Measurements from ENCODE around the gene SLC6A11. TPM values are rescaled to one million over a fixed set of nuclear protein-coding genes. Genes with fewer than 3 reads are reported as not detected.

Gene SLC6A11
- total RNA-seq, 1 experiment from 2014 or later = 1.5 TPM

DNA sequence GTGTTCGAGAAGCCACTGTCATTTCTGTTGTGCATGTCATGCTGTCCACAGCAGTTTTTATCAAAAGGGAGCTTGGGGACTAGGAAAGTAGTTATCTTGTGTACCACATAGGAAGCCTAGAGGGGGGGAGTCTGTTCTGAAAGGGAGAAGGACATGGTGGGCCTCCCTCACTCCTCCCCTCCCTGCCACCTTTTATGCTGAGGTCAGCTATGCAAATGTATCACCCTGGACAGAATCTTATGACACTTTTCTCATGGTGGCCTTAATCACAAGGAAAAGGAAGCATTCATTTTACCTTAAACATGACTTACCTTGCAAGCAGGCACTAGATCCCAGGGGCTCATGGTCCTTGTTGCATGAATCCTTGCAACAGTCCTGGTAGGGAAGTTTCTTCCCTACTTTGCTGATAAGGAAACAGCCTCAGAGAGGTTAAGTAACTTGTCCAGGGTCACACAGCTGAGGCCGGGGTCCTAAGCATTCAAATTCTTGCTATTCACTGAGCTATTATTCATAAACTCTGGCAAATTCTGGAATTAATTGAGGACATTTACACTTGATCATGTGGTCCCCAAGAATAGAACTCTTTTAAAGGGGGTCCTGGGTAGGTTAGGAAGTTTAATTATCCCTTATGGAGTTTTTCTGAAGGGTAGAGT lies 95.4 kb downstream of the SLC6A11 start:
- Histone ChIP-seq H3K23ac (ENCODE audit: insufficient read length, low read depth, low read length) (no peak overlapping the region), H2BK120ac (ENCODE audit: low read depth, low read length, poor library complexity, severe bottlenecking) (no peak overlapping the region), H3K27me3 (ENCODE audit: insufficient read depth, low read length) (no peaks in the 10 kb centered on the region), H2BK12ac (ENCODE audit: insufficient read length, low read depth, low read length) (no peak overlapping the region), H4K91ac (ENCODE audit: insufficient read length, low read depth, low read length) (no peak overlapping the region), H3K9ac (ENCODE audit: extremely low read depth, insufficient read length, low read length) (no peak overlapping the region), H2AK5ac (ENCODE audit: insufficient read length, low read length) (no peak overlapping the region), H2AFZ (ENCODE audit: low read length) (no peak overlapping the region), H3K4me2 (ENCODE audit: insufficient read depth, insufficient read length, low read length) (no peak overlapping the region), H2BK15ac (ENCODE audit: low read depth, low read length) (no peak overlapping the region), H3K18ac (ENCODE audit: insufficient read length, low read depth, low read length) (no peak overlapping the region), H3K56ac (ENCODE audit: insufficient read length, low read depth, low read length) (no peak overlapping the region), H3K4me1 (ENCODE audit: insufficient read depth, low read length) (no peaks in the 10 kb centered on the region), H3K79me1 (ENCODE audit: insufficient read depth, low read depth, low read length, poor library complexity, severe bottlenecking) (no peaks in the 10 kb centered on the region), H4K5ac (ENCODE audit: insufficient read length, low read depth, low read length) (no peak overlapping the region), H4K20me1 (ENCODE audit: control insufficient read depth, insufficient read depth, insufficient read length) (no peaks in the 10 kb centered on the region), H3K23me2 (ENCODE audit: insufficient read length, low read depth, low read length, poor library complexity, severe bottlenecking) (no peaks in the 10 kb centered on the region), H3K4ac (ENCODE audit: low read depth, low read length) (no peak overlapping the region), H3K27ac (ENCODE audit: insufficient read length, low read depth, low read length) (no peak overlapping the region), H2BK20ac (ENCODE audit: low read depth, low read length, poor library complexity, severe bottlenecking) (no peak overlapping the region), H3K9me3 (ENCODE audit: control insufficient read depth, low read depth, low read length) (peaks cover 11% of the 10 kb centered on the region), H2BK5ac (ENCODE audit: insufficient read length, low read length) (no peak overlapping the region), H3K79me2 (ENCODE audit: insufficient read depth, low read length) (no peaks in the 10 kb centered on the region), H4K8ac (replicated peaks; ENCODE audit: insufficient read length, low read depth, low read length) (no peak overlapping the region), H3T11ph (ENCODE audit: low read length) (no peak overlapping the region), H3K14ac (ENCODE audit: insufficient read depth, low read length) (no peak overlapping the region)
- TF ChIP-seq, protein P1, sequence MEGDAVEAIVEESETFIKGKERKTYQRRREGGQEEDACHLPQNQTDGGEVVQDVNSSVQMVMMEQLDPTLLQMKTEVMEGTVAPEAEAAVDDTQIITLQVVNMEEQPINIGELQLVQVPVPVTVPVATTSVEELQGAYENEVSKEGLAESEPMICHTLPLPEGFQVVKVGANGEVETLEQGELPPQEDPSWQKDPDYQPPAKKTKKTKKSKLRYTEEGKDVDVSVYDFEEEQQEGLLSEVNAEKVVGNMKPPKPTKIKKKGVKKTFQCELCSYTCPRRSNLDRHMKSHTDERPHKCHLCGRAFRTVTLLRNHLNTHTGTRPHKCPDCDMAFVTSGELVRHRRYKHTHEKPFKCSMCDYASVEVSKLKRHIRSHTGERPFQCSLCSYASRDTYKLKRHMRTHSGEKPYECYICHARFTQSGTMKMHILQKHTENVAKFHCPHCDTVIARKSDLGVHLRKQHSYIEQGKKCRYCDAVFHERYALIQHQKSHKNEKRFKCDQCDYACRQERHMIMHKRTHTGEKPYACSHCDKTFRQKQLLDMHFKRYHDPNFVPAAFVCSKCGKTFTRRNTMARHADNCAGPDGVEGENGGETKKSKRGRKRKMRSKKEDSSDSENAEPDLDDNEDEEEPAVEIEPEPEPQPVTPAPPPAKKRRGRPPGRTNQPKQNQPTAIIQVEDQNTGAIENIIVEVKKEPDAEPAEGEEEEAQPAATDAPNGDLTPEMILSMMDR (conservative IDR thresholded peaks at IDR 0.05) = no peak
- Mint-ChIP-seq H3K4me3 (no peak overlapping the region), H3K36me3 (ENCODE audit: insufficient read depth in 1 of 3, low read depth in 3 of 3) (peaks cover 0 to 10% (median 9%) of the 10 kb centered on the region in 3 experiments; a peak in 5 of 7 replicates), H3K27me3 (ENCODE audit: low read depth) (peaks cover 49% of the 10 kb centered on the region), H3K9me3 (peaks cover 22 to 24% of the 10 kb centered on the region in 2 experiments), H3K4me1 (no peaks in the 10 kb centered on the region), H3K27ac (no peak overlapping the region)
- no CpG with 5 or more reads among the region's 2 CpGs for WGBS (ENCODE audit: extremely low coverage, insufficient read length, low lambda C conversion rate)
- no peak for DNase-seq
